Vagina (tissue), 2 donors: ENCODE data around the gene TMC3. TPM values are rescaled to one million over a fixed set of nuclear protein-coding genes. Genes with fewer than 3 reads are reported as not detected.
"Not testable (repeated sequence)": the region's sequence is repeated elsewhere in the genome, so short reads cannot be mapped to it uniquely, and the experiment has no call there.

Experiments used
- DNase-seq, 2 donors: peaks; one replicate each; pipeline ENCODE4 v3.0.0-alpha.2; 2017; ENCODE audit errors: extremely low spot score in 2 of 2
- H3K27ac ChIP-seq: fragments of 200-600 bp; sonication (generic); one replicate; pipeline ENCODE4 v1.5.1; 2019
- H3K27me3 ChIP-seq: fragments of 200-600 bp; sonication (generic); one replicate; pipeline ENCODE4 v1.5.1; 2019
- H3K36me3 ChIP-seq, 2 donors: fragments of 200-600 bp; sonication (generic); one replicate each; pipeline ENCODE4 v1.5.1; 2017 to 2019
- H3K4me1 ChIP-seq: fragments of 200-600 bp; sonication (generic); one replicate; pipeline ENCODE4 v1.5.1; 2019
- H3K4me3 ChIP-seq, 2 donors: fragments of 200-600 bp; sonication (generic); 1 replicate in 1 of 2; 2 replicates in 1 of 2; pipeline ENCODE4 v1.5.1; 2016 to 2019
- H3K9me3 ChIP-seq: fragments of 200-600 bp; sonication (generic); one replicate; pipeline ENCODE4 v1.5.1; 2019
- CTCF ChIP-seq, 3 experiments: fragments of 450-650 bp in 2 of 3; fragments of 200-600 bp in 1 of 3; sonication (generic) in 1 of 3; IDR thresholded peaks; one replicate each; pipeline ENCODE4 v1.5.1; 2017 to 2019; ENCODE audit warnings: antibody characterized with exemption in 3 of 3, mild to moderate bottlenecking in 2 of 3, moderate library complexity in 2 of 3
- POLR2A ChIP-seq, 2 donors: fragments of 450-650 bp; IDR thresholded peaks; one replicate each; pipeline ENCODE4 v1.6.1; 2017; ENCODE audit warnings: antibody characterized with exemption in 2 of 2, mild to moderate bottlenecking in 2 of 2, moderate library complexity in 2 of 2
- POLR2AphosphoS5 ChIP-seq, 2 donors: sonication (generic); formaldehyde crosslinking; IDR thresholded peaks; one replicate each; pipeline ENCODE4 v1.9.0; 2017; ENCODE audit warnings: antibody characterized with exemption in 2 of 2, mild to moderate bottlenecking in 2 of 2, low read depth in 1 of 2; ENCODE audit not compliant: insufficient read depth in 1 of 2
- intact Hi-C: fragments of 100-400 bp; cut with DNase I; formaldehyde crosslinking; loops from one replicate; pipeline ENCODE4 v1.15.1; 2023
- total RNA-seq: library from RNA; depleted of rRNA; stranded (reverse); fragments of >200 nt; gene quantifications from one replicate; pipeline ENCODE4 v1.2.3, GENCODE V29; 2016

The TMC3 gene
- 2.7 TPM for total RNA-seq

- peak in 1 of 2 donors; percentile 80 for DNase-seq
- Histone ChIP-seq H3K4me3 (no peak within 1 kb of the TSS), H3K36me3 (no peaks in the 10 kb centered on the region), H3K27ac (no peak within 1 kb of the TSS), H3K4me1 (no peaks in the 10 kb centered on the region), H3K9me3 (no peaks in the 10 kb centered on the region), H3K27me3 (no peaks in the 10 kb centered on the region)
- no peak for TF ChIP-seq POLR2AphosphoS5 (IDR thresholded peaks at IDR 0.05; ENCODE audit: insufficient read depth in 1 of 2, low read depth in 1 of 2)
- no peak for TF ChIP-seq CTCF (IDR thresholded peaks at IDR 0.05)
- no peak for TF ChIP-seq POLR2A (IDR thresholded peaks at IDR 0.05)
- intact Hi-C loops, result no loop called here
Observed at GRCh38 chr15:81373775-81374395, at the start of gene TMC3. Gene TMC3 (minus strand): TSS chr15:81374213. CDS start chr15:81374077, 136 bp downstream.

GRCh38 chr15:81421461-81421860, 47.4 kb upstream of the TMC3 start:
- Histone ChIP-seq H3K4me3 (no peak overlapping the region), H3K4me1 (no peaks in the 10 kb centered on the region), H3K27ac (no peak overlapping the region), H3K27me3 (no peaks in the 10 kb centered on the region), H3K36me3 (no peaks in the 10 kb centered on the region), H3K9me3 (no peaks in the 10 kb centered on the region)
- no peak for DNase-seq
- TF ChIP-seq POLR2AphosphoS5 (IDR thresholded peaks at IDR 0.05; ENCODE audit: insufficient read depth in 1 of 2, low read depth in 1 of 2), result no peak
- no peak for TF ChIP-seq CTCF (IDR thresholded peaks at IDR 0.05)
- TF ChIP-seq POLR2A (IDR thresholded peaks at IDR 0.05), result no peak
- intact Hi-C loops, result no loop called here

GRCh38 chr15:81419332-81419943, 45.4 kb upstream of the TMC3 start:
- no peaks in the 10 kb centered on the region for H3K4me1 ChIP-seq
- TF ChIP-seq POLR2AphosphoS5 (IDR thresholded peaks at IDR 0.05; ENCODE audit: insufficient read depth in 1 of 2, low read depth in 1 of 2) (no peak), CTCF (IDR thresholded peaks at IDR 0.05) (no peak), POLR2A (IDR thresholded peaks at IDR 0.05) (no peak)
- no peaks in the 10 kb centered on the region for H3K27me3 ChIP-seq
- H3K36me3 ChIP-seq, result no peaks in the 10 kb centered on the region
- H3K27ac ChIP-seq, result no peak overlapping the region
- DNase-seq, result no peak
- intact Hi-C loops, result no loop called here
- no peak overlapping the region for H3K4me3 ChIP-seq
- H3K9me3 ChIP-seq, result no peaks in the 10 kb centered on the region

- Histone ChIP-seq H3K36me3 (no peaks in the 10 kb centered on the region), H3K4me1 (no peaks in the 10 kb centered on the region), H3K27me3 (no peaks in the 10 kb centered on the region), H3K9me3 (no peaks in the 10 kb centered on the region), H3K4me3 (no peak overlapping the region), H3K27ac (no peak overlapping the region)
- TF ChIP-seq CTCF (IDR thresholded peaks at IDR 0.05) (no peak), POLR2AphosphoS5 (IDR thresholded peaks at IDR 0.05; ENCODE audit: insufficient read depth in 1 of 2, low read depth in 1 of 2) (no peak), POLR2A (IDR thresholded peaks at IDR 0.05) (no peak)
- intact Hi-C loops, result no loop called here
- DNase-seq, result no peak
Observed at GRCh38 chr15:81418891-81419290, 44.9 kb upstream of the TMC3 start.

GRCh38 chr15:81418444-81418843, 44.4 kb upstream of the TMC3 start:
- no peak overlapping the region for H3K27ac ChIP-seq
- no peak overlapping the region for H3K4me3 ChIP-seq
- no peaks in the 10 kb centered on the region for H3K27me3 ChIP-seq
- intact Hi-C loops, result no loop called here
- no peaks in the 10 kb centered on the region for H3K4me1 ChIP-seq
- no peaks in the 10 kb centered on the region for H3K36me3 ChIP-seq
- no peaks in the 10 kb centered on the region for H3K9me3 ChIP-seq
- TF ChIP-seq CTCF (IDR thresholded peaks at IDR 0.05) (no peak), POLR2A (IDR thresholded peaks at IDR 0.05) (no peak), POLR2AphosphoS5 (IDR thresholded peaks at IDR 0.05; ENCODE audit: insufficient read depth in 1 of 2, low read depth in 1 of 2) (no peak)
- no peak for DNase-seq

GRCh38 chr15:81414274-81414968, 40.4 kb upstream of the TMC3 start:
- intact Hi-C loops, DNase-seq, H3K27me3 ChIP-seq, H3K9me3 ChIP-seq, H3K4me3 ChIP-seq, H3K27ac ChIP-seq, H3K36me3 ChIP-seq: not testable (repeated sequence)
- peaks cover 13% of the 10 kb centered on the region for H3K4me1 ChIP-seq
